NT2/D1 (cell line): ENCODE data around the gene RTEL1.

Source experiments
- DNase-seq: peaks from one replicate; pipeline ENCODE4 v3.0.0-alpha.2; 2011; ENCODE audit warnings: low read depth, low spot score
- H3K27me3 ChIP-seq: 2 replicates; pipeline ENCODE4 v1.6.0; 2011; ENCODE audit warnings: mild to moderate bottlenecking; ENCODE audit not compliant: insufficient read length, insufficient read depth
- H3K36me3 ChIP-seq: 2 replicates; pipeline ENCODE4 v1.6.1; 2011; ENCODE audit warnings: mild to moderate bottlenecking, low read length, mixed read lengths; ENCODE audit not compliant: insufficient read depth, insufficient read length
- H3K4me1 ChIP-seq: 2 replicates; pipeline ENCODE4 v1.5.1; 2011; ENCODE audit not compliant: insufficient read depth, insufficient read length
- H3K4me3 ChIP-seq: 2 replicates; pipeline ENCODE4 v1.5.1; 2011; ENCODE audit warnings: low read depth; ENCODE audit not compliant: insufficient read length
- H3K9ac ChIP-seq: 2 replicates; pipeline ENCODE4 v1.6.0; 2011; ENCODE audit warnings: low read depth; ENCODE audit not compliant: insufficient read length
- H3K9me3 ChIP-seq: 2 replicates; pipeline ENCODE4 v1.5.1; 2011; ENCODE audit warnings: mild to moderate bottlenecking, low read length; ENCODE audit not compliant: insufficient read depth
- SUZ12 ChIP-seq: IDR thresholded peaks from 2 replicates; pipeline ENCODE4 v1.6.1; 2011; ENCODE audit not compliant: insufficient read length, insufficient read depth; ENCODE audit errors: extremely low read depth
- YY1 ChIP-seq: IDR thresholded peaks from 2 replicates; pipeline ENCODE4 v1.6.1; 2011; ENCODE audit not compliant: insufficient read length, insufficient read depth
- ZNF274 ChIP-seq: IDR thresholded peaks from 2 replicates; pipeline ENCODE4 v1.6.1; 2011; ENCODE audit warnings: mild to moderate bottlenecking, low read depth, low read length

RTEL1 gene

DNA sequence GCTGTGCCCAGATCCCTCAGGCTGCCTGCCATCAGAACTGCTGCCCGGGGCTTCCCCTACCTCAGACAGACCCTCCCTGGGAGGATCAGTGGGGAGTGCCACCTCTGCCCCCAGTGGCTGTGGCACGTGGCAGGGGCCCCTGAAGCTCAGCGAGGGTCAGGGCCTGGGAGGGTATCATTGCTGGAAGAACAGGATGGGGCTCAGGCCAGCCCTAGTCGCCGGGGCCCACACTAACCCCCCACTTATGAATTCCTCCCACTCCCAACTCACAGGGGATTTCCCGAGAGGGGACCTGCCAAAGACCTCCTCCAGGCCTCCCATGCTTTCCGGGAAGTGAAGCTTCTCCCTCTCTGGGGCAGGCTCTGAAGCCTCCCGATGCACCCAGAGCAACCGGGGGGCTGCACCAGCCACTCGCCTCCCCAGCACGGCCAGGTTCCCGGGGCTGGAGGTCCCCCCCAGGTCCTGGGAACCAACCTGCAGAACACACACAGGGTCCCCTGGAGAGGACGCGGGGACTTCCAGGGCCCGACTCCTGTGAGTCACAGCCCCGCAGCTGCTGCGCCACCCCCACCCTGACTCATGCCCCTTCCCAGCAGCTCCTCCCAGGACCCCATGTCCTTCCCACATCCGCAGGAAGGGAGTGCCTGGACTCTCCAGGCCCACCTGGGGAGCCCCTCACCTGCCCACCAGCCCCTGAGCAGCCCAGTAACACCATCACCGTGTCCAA lies 40.8 kb downstream of the RTEL1 start:
- Histone ChIP-seq H3K36me3 (peaks cover 94% of the 10 kb centered on the region), H3K9ac (peak overlapping the region; percentile 17), H3K9me3 (peaks cover 9% of the 10 kb centered on the region; the same call in 1 of the 2 replicates), H3K4me3 (no peak overlapping the region), H3K27me3 (no peaks in the 10 kb centered on the region), H3K4me1 (peaks cover 31% of the 10 kb centered on the region)
- TF ChIP-seq ZNF274 (no peak), YY1 (no peak), SUZ12 (no peak)
- DNase-seq, result no peak

DNA sequence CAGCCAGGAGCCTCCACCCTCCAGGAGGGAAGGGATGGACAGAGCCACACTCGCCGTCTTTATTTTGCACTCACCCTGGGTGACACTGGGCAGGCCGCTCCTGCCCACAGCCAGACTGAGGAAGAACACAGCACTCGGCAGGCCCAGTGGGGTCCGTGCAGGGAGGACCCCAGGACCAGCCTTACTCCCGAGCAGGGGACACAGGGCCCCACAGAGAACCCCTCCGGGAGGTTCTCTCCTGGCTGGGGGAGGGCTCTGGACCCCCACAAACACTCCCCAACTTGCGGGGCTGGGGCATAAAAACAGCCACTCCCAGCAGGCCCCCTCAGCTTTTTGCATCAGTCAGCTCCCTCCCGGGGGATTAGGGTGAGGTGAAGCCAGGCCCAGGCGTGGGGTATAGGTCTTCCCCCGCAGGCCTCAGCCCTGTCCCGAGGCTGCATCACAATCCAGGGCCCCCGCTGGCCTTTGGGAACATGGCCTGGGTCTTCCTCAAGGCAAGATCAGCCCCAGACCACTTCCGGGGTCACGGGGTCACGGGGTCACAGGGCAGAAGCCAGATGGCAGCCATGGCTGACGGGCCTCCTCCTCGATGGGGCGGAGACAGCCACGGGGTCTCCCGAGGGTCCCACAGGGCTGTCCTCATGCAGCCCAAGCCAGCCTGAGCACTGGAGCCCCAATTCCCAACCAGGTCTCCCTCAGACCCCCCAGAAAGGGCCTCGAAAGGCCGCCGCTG lies 41.5 kb downstream of the RTEL1 start:
- no peak for TF ChIP-seq ZNF274
- TF ChIP-seq SUZ12, result no peak
- TF ChIP-seq YY1, result no peak
- DNase-seq, result no peak
- peaks cover 94% of the 10 kb centered on the region for H3K36me3 ChIP-seq
- H3K4me1 ChIP-seq, result peaks cover 31% of the 10 kb centered on the region
- peaks cover 2% of the 10 kb centered on the region; the same call in 1 of the 2 replicates for H3K9me3 ChIP-seq
- H3K27me3 ChIP-seq, result no peaks in the 10 kb centered on the region
- peak overlapping the region; percentile 17 for H3K9ac ChIP-seq
- H3K4me3 ChIP-seq, result no peak overlapping the region

DNA sequence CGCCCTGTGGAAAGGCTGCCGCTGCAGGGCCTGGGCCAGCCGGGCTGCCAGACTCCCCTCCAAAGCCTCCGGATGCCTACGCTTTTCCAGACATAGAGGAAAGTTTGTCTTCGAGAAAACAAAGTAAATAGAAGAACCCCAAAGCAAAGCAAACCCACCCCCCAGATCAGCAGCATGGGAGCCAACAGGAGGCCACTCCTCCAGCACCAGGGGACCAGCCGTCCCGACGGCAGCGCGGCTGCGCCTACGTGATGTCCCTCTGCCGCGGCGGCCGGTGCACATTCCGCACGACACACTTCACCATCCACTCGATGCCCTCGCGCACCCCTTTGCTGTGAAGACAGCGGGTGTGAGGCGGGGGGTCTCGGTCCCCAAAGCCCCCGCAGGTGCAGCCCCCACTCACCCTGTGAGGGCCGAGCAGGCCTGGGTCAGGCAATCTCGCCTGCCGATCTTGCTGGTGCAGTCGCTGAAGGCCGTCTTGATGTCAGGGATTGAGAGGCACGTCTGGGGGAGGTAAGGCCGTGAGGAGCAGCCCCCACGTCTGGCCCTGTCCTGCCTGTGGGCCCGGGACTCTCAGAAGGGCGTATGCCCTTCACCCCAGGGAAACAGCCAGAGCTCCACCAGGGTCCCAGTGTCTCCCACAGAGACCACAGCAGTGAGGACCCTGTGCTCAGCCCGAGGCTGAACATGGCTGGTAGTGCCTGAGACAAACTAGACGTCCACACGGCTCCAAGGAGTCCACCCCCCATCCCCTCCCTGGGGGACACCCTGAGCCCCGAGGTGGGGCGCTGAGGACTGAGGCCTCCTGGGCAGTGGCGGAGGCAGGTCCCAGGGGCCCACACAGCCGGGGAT lies 42.3 kb downstream of the RTEL1 start:
- TF ChIP-seq ZNF274 (no peak), YY1 (no peak), SUZ12 (no peak)
- peak overlapping the region; percentile 36 for H3K9ac ChIP-seq
- DNase-seq, result no peak
- no peaks in the 10 kb centered on the region for H3K9me3 ChIP-seq
- H3K4me1 ChIP-seq, result peaks cover 31% of the 10 kb centered on the region
- H3K36me3 ChIP-seq, result peaks cover 95% of the 10 kb centered on the region
- no peaks in the 10 kb centered on the region for H3K27me3 ChIP-seq
- H3K4me3 ChIP-seq, result no peak overlapping the region

GRCh38 chr20:63701051-63701328 lies 42.9 kb downstream of the RTEL1 start:
- peaks cover 95% of the 10 kb centered on the region for H3K36me3 ChIP-seq
- H3K27me3 ChIP-seq, result no peaks in the 10 kb centered on the region
- H3K9ac ChIP-seq, result no peak overlapping the region
- DNase-seq, result no peak
- H3K4me3 ChIP-seq, result no peak overlapping the region
- peaks cover 31% of the 10 kb centered on the region for H3K4me1 ChIP-seq
- no peak for TF ChIP-seq YY1
- TF ChIP-seq ZNF274, result no peak
- no peak for TF ChIP-seq SUZ12
- no peaks in the 10 kb centered on the region for H3K9me3 ChIP-seq

DNA sequence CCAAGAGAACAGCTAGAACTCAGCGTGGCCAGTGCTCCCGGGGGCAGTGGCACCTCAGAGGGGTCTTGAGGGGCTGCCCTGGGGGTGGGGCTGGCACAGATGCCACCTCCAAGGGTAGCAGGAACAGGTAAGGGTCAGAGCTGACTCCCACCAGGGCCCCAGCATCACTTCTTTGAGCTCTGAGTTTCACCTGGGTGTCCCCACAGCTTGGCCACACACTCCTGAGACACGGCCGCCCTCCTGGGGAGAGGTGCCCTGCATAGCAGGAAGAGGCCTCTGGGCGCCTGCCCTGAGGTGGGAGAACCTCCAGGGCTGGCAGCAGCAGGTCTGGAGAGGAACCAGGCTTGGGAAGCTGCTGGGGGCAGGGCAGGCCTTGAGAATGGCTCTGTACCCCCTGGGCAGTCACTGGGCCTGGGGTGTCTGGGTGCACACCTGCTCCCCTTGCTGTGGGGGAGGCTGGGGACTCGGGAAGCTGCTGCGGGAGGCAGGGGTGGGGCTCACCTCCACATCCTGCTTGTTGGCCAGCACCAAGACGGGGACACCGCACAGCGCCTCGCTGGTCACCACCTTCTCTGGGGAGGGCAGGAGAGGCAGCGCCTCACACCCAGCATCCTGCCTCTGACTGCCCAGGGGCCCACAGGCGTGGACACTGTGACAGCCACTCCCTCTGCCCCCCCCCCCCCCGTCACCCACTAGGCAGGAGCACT lies 43.4 kb downstream of the RTEL1 start:
- Histone ChIP-seq H3K9me3 (no peaks in the 10 kb centered on the region), H3K9ac (no peak overlapping the region), H3K27me3 (no peaks in the 10 kb centered on the region), H3K36me3 (peaks cover 96% of the 10 kb centered on the region), H3K4me3 (no peak overlapping the region), H3K4me1 (peaks cover 36% of the 10 kb centered on the region)
- DNase-seq, result no peak
- TF ChIP-seq ZNF274 (no peak), SUZ12 (no peak), YY1 (no peak)

DNA sequence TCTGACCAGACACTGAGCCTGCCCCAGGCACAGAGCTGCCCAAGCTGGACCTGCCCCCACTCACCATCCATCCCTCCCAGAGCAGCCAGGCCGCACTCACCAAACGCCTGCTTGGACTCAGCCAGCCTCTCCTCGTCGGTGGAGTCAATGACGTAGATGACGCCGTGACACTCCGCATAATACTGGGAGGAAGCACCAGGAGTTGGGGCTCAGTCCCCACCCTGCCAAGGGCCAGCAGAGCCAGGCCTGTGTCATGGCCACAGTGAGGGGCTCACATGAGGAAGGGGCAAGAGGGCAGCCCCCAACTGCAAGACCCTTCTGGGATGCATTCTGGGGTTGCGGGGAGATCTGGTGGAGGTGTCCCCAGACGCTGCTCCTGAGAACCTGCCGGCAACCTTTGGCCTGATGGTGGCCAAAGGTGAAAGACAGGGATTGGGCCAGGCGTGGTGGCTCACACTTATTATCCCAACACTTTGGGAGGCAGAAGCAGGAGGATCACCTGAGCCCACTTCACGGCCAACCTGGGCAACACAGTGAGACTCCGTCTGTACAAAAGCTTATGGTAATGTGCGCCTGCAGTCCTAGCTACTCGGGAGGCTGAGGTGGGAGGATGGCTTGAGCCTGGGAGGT lies 44.0 kb downstream of the RTEL1 start:
- Histone ChIP-seq H3K9me3 (no peaks in the 10 kb centered on the region), H3K4me3 (no peak overlapping the region), H3K36me3 (peaks cover 93% of the 10 kb centered on the region), H3K27me3 (no peaks in the 10 kb centered on the region), H3K4me1 (peaks cover 34% of the 10 kb centered on the region), H3K9ac (no peak overlapping the region)
- DNase-seq, result no peak
- TF ChIP-seq YY1 (no peak), SUZ12 (no peak), ZNF274 (no peak)
